SIG-M5 treated with dmso at 0.1 percent for 504 hours (cell line): ENCODE data around the gene BARX1.
"Not testable (repeated sequence)": the region's sequence is repeated elsewhere in the genome, so short reads cannot be mapped to it uniquely, and the experiment has no call there.

Source experiments
- DNase-seq: peaks from one replicate; lab custom pipeline; 2025; ENCODE audit not compliant: unreplicated experiment; lab: John Stamatoyannopoulos, UW

The BARX1 gene

GRCh38 chr9:93955111-93955980 lies at the start of gene BARX1:
TSS of gene BARX1 (minus strand) at chr9:93955355. CDS start at chr9:93955146, 209 bp downstream.
- no peak for DNase-seq

GRCh38 chr9:94002316-94003140 lies 47.4 kb upstream of the BARX1 start:
- peak; percentile 68 for DNase-seq

GRCh38 chr9:93996863-93997262 lies 41.7 kb upstream of the BARX1 start:
- no peak for DNase-seq

GRCh38 chr9:93996367-93996766 lies 41.2 kb upstream of the BARX1 start:
- no peak for DNase-seq

- DNase-seq, result no peak
These were observed 39.4 kb upstream of the BARX1 start for GRCh38 chr9:93994545-93994944.

- no peak for DNase-seq
These were observed 39.0 kb upstream of the BARX1 start for GRCh38 chr9:93994132-93994531.

- DNase-seq, result no peak
These were observed 37.7 kb upstream of the BARX1 start for GRCh38 chr9:93992830-93993229.

GRCh38 chr9:93990448-93990847 lies 35.3 kb upstream of the BARX1 start:
- no peak for DNase-seq

- DNase-seq, result no peak
These were observed 32.9 kb upstream of the BARX1 start for GRCh38 chr9:93988056-93988455.

- no peak for DNase-seq
These were observed 29.7 kb upstream of the BARX1 start for GRCh38 chr9:93984860-93985259.

- no peak for DNase-seq
These were observed 28.7 kb upstream of the BARX1 start for GRCh38 chr9:93983875-93984274.

GRCh38 chr9:93979721-93980120 lies 24.6 kb upstream of the BARX1 start:
- DNase-seq, result no peak

GRCh38 chr9:93978551-93978950 lies 23.4 kb upstream of the BARX1 start:
- DNase-seq, result no peak

GRCh38 chr9:93976973-93977372 lies 21.8 kb upstream of the BARX1 start:
- DNase-seq, result no peak

GRCh38 chr9:93976081-93976480 lies 20.9 kb upstream of the BARX1 start:
- no peak for DNase-seq

GRCh38 chr9:93975262-93975661 lies 20.1 kb upstream of the BARX1 start:
- no peak for DNase-seq

GRCh38 chr9:93974151-93974550 lies 19.0 kb upstream of the BARX1 start:
- no peak for DNase-seq

GRCh38 chr9:93972655-93973054 lies 17.5 kb upstream of the BARX1 start:
- DNase-seq, result not testable (repeated sequence)

- DNase-seq, result no peak
These were observed 14.1 kb upstream of the BARX1 start for GRCh38 chr9:93969328-93969661.

GRCh38 chr9:93968451-93969327 lies 13.5 kb upstream of the BARX1 start:
- no peak for DNase-seq
